NCI-H187 (cell line): ENCODE data around the gene MRPL21.
"Not testable (repeated sequence)": the region's sequence is repeated elsewhere in the genome, so short reads cannot be mapped to it uniquely, and the experiment has no call there.

Source experiments
- DNase-seq, 2 experiments: peaks; one replicate each; lab custom pipeline; 2025; lab: John Stamatoyannopoulos, UW

The MRPL21 gene

GRCh38 chr11:68910965-68911364 is 7.3 kb upstream of the MRPL21 start:
- no peak for DNase-seq

GRCh38 chr11:68908273-68908672 is 4.6 kb upstream of the MRPL21 start:
- no peak for DNase-seq

- no peak for DNase-seq
Measured at GRCh38 chr11:68905421-68906360, 2.1 kb upstream of the MRPL21 start.

GRCh38 chr11:68904248-68904847 is 716 bp upstream of the MRPL21 start:
- no peak for DNase-seq

- no peak for DNase-seq
Measured at GRCh38 chr11:68900835-68901381, 2.7 kb downstream of the MRPL21 start.

GRCh38 chr11:68897441-68897840 is 6.2 kb downstream of the MRPL21 start:
- DNase-seq, result no peak

- DNase-seq, result no peak
Measured at GRCh38 chr11:68896171-68896959, 7.3 kb downstream of the MRPL21 start.

GRCh38 chr11:68893282-68893681 is 10.3 kb downstream of the MRPL21 start:
- no peak for DNase-seq

GRCh38 chr11:68892576-68892975 is 11.1 kb downstream of the MRPL21 start:
- no peak for DNase-seq

- no peak for DNase-seq
Measured at GRCh38 chr11:68891351-68891948, 12.2 kb downstream of the MRPL21 start.

- DNase-seq, result no peak
Measured at GRCh38 chr11:68890490-68891231, 13.0 kb downstream of the MRPL21 start.

- no peak for DNase-seq
Measured at GRCh38 chr11:68889948-68890446, 13.6 kb downstream of the MRPL21 start.

GRCh38 chr11:68884827-68885226 is 18.8 kb downstream of the MRPL21 start:
- not testable (repeated sequence) for DNase-seq

- no peak for DNase-seq
Measured at GRCh38 chr11:68882391-68882790, 21.2 kb downstream of the MRPL21 start.

- no peak for DNase-seq
Measured at GRCh38 chr11:68881320-68881719, 22.3 kb downstream of the MRPL21 start.

GRCh38 chr11:68880851-68881250 is 22.8 kb downstream of the MRPL21 start:
- DNase-seq, result no peak

- no peak for DNase-seq
Measured at GRCh38 chr11:68878022-68878421, 25.6 kb downstream of the MRPL21 start.

- DNase-seq, result no peak
Measured at GRCh38 chr11:68872216-68873003, 31.2 kb downstream of the MRPL21 start.

GRCh38 chr11:68870470-68870869 is 33.2 kb downstream of the MRPL21 start:
- DNase-seq, result no peak

GRCh38 chr11:68868221-68868835 is 35.3 kb downstream of the MRPL21 start:
- DNase-seq, result no peak
